HG02678 (cell line): ENCODE data around the gene TMEM198.

ENCODE experiments used
- ATAC-seq: cut with Tn5 transposase; IDR thresholded peaks from one replicate; pipeline ENCODE4 v1.9.1; 2021; ENCODE audit warnings: mild to moderate bottlenecking, moderate library complexity; ENCODE audit not compliant: unreplicated experiment

TMEM198 gene, protein sequence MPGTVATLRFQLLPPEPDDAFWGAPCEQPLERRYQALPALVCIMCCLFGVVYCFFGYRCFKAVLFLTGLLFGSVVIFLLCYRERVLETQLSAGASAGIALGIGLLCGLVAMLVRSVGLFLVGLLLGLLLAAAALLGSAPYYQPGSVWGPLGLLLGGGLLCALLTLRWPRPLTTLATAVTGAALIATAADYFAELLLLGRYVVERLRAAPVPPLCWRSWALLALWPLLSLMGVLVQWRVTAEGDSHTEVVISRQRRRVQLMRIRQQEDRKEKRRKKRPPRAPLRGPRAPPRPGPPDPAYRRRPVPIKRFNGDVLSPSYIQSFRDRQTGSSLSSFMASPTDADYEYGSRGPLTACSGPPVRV

DNA sequence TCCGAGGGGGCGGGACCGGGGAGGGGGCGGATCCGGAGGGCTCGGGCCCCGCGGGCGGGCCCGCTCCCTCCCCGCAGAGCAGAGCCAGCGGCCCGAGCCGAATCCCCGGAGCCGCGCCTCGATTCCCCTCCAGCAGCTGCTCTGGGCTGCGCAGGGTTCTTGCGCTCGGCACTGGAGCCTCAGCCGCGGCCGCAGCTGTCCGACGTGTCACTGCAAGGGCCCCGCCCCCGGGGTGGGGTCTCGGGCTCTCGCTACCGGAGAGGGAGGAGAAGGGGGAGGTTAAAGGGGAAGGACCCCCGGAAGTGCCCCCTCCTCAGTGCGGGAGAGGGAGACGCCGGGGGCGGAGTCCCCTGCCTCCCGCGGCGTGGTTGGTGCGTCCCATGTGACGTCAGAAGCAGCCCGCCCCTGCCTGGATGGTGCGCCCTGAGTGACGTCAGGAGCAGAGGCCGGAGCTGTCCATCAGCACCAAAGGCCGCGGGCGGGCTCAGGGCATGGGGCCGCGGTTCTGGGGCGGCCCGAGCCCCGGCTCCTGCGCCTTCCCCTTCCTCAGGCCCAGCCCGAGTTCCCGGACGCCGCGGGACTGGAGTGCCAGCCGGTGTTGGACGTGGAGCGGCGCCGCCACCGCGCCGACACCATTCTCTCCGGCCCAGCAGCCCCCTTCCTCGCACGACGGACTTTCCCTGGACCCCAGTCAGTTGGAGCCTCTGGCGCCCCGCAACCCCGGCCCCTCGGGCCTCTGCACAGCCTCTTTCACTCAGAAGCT is at the start of gene TMEM198, which contains the start of gene CHPF:
Gene TMEM198, plus strand, starts transcription at position 433 of the 763 bp plus-strand sequence. CDS start 700 bp downstream, outside the sequence.
Gene CHPF, minus strand, starts transcription at position 214 of the 763 bp plus-strand sequence. CDS start 271 bp downstream, outside the sequence.
- peak; percentile 75 for ATAC-seq

DNA sequence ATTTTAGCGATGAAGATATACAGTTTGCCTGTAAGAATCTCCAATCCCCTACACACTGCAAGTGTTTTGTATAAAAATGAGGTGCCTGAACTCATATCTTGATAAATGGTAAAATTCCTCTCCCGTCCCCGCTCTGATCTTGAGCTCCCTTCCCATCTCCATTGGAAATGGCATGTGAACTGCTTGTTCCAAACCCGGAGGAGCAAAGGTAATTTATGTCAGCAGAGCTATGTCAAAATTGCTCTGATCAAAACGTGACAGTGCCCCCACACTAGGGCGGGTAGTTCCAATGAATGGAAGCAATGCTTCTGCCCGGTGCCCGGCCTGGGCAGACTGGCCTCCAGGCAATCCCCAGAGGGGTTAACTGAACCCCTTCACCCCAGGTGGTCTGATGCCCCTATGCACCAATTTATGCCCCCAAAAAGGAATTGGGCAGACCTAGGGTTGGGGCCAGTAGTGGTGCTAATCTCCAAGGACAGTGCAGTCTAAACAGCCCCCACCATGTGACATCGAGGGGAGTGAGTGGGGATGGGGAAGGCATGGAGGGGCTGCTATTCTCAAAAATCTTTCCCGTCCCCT is 48.8 kb upstream of the TMEM198 start:
- ATAC-seq, result no peak

DNA sequence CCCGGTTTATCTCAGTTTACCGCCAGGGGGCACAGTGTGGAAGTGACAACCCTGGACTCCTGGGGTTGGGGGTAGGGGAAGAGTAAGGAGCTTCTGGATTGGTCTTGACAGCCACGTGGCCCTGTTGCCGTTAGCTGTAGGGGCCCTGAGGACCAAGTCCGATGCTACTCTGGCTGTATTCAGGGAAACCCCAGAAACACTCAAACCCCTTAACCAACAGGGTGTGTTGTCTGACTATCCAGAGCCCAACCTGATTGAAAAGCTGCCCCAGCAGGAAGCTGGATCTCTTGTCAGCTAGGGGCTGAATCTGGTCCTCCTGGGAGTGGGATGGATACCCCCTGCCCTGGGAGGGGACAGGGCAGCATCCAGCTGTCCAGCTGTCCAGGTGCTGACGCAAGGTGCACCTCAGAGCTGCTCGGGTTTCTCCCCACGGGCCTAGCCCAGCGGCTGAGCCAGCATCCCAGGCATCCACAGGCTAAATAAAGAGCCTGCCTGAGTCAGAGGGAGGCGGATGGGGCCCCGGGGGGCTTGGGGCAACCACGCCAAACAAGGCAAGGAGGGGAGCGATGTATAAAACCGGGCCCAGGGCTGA is 48.2 kb upstream of the TMEM198 start:
- peak; percentile 17 for ATAC-seq

DNA sequence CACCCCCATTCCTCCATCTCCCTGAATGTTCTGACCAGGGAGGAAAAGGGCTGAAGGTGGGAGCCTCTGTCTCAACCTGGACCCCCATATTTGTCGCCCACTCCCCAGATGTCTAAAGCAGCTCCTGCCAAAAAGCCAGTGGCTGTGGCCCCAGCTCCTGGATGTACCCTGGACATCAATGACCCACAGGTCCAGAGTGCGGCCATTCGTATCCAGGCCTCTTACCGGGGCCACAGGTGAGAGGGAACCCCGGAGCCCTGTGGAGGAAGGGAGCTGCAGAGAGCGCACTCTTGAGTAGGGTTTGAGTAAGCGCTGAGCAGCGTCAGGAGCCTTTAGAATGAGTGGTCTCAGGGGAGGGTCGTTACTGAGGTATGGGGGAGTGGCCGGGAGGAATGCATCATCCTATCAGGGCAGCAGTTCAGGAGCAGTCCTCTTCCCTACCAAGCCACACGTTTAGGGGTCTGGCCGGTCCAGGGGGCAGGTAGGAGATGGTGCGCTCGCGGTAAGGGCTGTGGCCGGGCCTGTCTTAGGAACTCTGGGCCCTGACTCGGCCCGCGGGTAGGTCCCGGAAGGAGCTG is 47.5 kb upstream of the TMEM198 start:
- ATAC-seq, result no peak

DNA sequence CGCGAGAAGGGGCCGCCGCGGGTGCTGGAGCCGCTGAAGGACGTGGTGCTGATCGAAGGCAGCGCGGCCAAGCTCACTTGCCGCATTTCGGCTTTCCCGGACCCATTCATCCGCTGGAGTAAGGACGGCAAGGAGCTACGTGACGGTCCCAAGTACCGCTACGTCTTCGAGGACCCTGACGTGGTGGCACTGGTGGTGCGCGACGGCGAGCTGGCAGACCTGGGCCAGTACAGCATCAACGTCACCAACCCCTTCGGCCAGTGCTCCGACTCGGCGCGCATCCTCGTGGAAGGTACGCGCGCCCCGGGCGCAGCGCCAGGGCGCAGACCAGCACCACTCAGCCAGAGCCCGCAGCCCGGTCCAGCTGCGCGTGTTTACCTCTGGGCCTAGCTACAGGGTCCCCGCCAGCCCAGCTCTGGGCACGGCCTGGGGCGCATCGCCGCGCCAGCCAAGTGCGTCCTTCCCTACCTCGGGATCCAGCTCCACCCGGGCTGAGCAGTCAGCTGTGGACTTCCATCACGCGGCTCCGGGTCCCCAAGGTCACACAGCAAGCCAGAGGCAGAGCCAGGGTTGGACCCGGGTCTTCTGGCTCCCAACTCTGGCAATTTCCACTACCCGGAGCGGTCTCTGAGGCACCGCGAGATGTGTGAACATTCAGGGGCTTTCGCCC is 46.9 kb upstream of the TMEM198 start:
- ATAC-seq, result no peak

DNA sequence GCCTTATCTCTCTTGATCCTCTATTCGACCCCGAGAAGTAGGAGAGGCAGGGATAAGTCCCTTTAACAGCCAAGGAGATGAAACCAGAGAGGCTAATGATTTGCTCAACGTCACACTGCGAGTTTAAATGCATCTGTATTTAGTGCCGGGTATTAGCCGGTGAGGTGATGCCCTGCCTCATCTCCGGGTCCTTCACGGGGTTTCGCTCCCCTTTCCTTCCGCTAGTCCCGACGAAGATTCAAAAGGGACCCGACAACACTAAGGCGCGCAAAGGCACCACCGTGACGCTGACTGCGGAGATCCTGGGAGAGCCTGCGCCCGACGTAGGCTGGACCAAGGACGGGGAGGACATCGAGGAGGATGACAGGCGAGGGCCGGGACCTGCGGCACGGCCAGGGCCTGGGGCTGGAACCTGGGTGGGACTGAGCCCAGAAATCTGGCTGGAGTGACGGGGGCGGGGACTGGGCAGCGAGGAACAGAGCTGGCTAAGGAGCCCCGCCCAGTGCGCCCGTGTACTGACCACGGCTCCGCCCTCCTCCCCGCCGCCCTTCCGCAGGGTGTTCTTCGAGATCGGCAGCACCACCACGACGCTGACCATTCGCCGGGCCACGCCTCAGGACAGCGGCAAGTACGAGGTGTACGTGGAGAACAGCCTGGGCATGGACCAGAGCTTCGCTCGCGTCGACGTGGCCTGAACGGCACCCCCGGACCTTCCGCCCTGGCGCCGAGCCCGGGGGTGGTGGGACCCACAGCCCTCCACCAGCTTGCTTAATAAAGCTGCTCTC is 46.1 kb upstream of the TMEM198 start:
- ATAC-seq, result peak; percentile 21

DNA sequence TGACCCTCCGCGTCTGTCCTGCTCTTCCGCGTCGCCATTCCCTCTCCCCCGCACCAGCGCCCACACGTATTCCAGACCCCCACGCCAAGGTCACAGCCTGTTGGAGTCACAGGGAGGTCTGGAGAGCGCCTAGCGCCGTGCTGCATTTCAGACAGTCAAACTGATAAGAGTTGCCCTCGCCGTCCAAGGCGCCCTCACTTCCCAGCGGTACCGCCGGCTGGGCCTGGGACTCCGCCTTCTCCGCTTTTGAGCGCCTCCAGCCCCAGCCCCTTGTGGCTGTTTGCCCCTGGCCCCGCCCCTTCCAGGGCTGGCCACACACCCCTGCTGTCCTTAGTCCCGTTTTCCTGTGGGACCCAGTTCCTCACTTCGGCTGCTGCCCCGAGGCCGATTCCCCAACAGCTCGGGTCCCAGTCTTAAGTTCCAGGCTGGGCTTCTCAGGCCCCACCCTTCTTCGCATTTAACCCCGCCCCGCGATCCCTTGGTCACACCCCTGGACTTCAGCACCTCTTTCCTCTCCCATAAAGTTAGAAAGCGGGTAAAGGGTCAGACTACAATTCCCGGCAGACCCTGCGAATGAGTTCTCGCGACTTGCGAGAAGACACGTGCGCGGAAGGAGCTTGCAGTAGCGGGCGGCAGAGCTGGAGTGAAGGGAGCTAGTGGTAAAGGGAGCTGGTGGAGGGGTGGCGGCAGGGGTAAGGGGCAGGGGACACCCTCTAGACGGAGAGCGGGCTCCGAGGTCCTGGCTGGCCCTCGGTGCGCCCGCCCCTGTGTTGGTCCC is 45.4 kb upstream of the TMEM198 start, which contains the start of gene GMPPA:
Gene GMPPA, plus strand, starts transcription at position 612 of the 778 bp plus-strand sequence. CDS start 1,085 bp downstream, outside the sequence.
- ATAC-seq, result peak; percentile 96

DNA sequence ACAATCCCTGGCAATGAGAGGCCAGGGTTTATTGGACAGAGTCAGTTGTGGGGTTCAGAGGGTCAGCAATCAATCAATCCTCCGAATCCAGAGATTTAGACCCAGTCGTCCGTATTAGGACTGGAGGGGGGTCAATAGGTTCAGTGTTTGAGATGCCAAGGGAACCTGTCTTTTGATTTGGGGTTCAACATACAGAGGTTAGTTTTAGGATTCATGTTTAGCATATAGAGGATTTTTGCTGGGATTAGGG is 44.8 kb upstream of the TMEM198 start:
- no peak for ATAC-seq

DNA sequence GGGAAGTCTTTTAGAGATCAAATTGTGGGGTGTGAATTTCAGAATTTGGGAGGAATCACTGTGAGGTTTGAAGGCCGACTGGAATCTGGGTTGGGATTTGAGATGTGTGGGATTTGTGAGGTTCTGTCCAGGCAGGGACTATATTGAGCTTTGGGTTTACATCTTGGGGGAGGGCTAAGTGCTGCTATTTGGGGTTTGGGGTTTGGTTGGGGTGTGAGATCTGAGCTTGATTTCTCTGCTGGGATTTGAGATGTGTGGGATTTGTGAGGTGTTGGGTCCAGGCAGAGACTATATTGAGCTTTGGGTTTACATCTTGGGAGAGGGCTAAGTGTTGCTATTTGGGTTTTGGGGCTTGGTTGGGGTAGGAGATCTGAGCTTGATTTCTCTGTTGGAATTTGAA is 44.3 kb upstream of the TMEM198 start:
- ATAC-seq, result no peak

DNA sequence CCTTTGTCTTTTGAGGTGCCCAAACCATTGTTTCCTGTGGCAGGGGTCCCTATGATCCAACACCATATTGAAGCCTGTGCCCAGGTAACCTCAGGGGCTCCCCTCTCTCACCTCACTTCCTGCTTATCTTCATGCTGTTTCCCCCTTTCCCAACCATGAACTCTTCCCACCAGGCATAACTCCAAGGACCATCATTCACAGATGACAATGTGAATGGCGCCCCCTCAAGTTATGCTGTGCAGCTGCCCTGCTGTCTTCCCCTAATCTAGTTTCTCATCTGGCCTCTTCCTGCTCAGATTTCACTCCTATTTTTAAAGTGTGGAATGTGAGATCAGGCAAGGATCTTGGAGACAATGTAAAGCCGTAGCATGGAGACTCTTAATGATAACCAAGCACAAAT is 43.7 kb upstream of the TMEM198 start:
- ATAC-seq, result no peak

DNA sequence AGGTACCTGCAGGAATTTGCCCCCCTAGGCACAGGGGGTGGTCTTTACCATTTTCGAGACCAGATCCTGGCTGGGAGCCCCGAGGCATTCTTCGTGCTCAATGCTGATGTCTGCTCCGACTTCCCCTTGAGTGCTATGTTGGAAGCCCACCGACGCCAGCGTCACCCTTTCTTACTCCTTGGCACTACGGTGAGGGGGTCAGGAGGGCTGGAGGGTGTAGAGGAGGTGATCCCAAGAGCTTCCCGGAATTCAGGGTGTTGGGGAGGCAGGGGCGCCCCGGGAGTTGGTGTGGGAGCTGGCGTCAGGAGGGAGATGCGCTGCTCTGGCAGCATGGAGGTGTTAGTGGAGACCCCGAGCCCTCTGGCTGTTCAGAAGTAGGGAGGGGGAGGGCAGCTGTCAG is 42.0 kb upstream of the TMEM198 start:
- ATAC-seq, result no peak

DNA sequence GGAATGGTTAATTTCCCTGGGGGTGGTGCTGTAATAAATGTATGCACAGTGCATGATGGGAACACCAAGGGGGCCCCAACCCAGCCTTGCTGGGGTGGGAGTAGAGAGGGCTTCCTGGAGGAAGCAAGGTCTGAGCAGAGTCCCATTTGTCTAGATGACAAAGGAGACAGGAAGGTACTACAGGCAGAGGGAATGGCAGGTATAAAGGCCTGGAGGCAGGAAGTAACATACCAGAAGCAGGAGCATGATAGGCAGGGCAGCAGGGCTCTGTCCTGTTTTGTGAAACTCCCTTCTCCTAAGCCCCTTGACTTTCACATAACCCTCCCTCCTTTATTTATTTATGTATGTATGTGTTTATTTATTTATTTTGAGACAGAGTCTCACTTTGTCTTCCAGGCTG is 41.2 kb upstream of the TMEM198 start:
- ATAC-seq, result no peak

DNA sequence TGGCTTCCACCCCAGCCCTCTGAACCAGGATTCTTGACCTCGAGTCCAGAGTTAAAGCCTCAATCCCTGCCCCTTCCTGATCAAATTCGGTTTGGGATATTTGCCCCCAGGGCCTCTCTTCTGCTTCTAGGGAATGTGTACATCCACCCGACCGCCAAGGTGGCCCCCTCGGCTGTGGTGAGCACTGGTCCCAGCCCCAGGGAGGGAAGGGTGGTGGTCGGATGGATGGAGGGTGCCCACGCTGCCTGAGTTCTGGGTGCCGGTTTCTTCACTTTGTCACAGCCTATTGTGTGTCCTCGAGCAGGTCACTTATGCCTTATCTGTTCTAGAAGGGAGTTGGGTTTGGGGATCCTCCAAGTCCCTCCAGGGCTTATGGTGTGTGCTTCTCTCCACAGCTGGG is 38.2 kb upstream of the TMEM198 start:
- no peak for ATAC-seq

DNA sequence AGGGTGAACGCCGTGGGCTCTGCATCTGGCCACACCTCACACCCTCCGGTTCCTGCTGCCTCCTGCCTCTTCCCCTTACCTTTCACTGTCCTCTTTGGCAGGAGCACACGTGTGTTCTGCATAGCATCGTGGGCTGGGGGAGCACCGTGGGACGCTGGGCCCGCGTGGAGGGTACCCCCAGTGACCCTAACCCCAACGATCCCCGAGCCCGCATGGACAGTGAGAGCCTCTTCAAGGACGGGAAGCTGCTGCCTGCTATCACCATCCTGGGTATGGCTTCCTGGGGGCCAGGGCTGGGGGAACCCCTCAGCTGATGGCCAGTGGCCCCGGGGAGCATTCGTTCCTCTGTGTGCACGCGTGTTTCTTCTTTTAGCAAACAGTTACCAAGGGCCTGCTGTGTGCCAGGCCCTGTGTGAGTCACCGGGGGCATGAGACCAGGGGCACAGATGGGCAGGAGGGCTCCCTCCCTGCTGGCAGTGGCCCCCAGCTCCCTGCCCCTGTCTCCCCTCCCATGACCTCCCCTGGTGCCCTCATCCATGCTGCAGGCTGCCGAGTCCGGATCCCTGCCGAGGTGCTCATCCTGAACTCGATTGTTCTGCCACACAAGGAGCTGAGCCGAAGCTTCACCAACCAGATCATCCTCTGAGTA is 37.6 kb upstream of the TMEM198 start:
- ATAC-seq, result no peak

DNA sequence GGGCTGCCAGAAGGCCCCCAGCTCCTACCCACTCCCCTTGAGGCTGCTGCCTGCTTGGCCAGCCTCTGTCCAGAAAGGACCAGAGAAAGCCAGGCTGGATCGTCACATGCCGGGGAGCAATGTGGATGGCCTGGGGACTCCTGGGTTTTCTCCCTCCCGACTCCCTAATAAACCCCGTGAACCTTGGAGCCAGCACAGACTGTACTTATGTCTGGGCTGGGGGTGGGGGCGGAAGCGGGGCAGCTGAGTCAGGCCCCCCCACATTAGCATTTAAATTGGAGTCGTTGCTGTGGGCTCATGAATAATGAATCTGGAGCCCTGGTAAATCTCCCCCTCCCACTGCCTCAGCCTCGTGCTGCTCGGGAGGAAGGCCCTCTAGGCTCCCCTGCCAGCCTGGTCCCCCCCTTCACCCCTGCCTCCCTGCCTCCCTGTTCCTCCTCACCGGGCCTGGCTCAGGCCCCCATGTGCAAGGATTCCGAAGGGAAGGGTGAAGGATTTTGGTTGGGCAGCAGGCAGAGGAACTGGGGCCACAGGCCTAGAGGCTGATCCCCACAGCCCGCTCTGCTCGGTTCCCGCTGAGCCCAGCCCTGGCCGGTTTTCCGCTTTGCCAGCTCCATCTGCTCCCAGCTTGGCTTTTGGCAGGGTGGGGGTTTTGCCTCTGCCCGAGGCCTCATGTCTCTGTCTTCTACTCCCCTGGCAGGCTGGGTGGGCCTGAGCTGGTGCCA is 36.9 kb upstream of the TMEM198 start:
- ATAC-seq, result no peak

DNA sequence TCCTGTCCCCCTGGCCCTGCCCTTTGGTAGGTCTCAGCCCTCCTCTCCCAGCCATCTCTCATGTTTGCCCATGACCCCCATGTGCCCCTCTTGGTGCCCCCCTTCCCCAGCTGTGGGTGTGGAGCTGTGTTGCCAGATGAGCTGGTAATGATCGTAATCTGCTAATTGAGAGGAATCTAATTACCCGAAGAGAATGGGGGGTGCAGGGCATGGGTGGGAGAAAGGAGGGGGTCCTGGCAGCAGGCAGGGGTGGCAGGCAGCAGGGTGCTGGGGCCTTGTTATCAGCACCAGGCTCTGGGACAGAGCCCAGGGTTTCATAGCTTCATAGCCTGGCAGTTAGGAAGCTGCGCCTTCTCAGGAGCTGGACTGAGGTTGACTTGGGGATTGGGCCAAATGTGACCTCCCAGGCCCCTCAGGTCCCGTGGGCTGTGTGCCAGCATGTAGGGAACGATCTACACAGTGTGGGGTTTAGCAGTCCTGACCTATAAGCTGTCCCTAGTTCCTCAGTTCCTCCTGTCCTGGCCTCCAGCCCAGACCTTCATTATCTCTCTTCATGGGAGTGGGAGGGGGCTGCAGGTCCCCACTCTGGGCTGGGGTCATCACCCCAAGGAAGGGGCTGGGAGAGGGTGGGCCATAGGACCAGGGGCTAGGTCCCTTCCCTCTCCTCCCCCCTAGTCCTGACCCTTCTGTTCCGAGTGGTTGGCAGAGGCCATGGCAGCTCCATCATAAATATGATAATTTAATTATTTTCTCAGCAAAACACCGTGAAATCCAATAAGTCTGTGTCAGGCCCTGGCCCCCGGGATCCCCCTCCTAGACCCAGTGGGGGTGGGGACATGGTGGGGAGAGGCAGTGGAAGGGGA is 36.0 kb upstream of the TMEM198 start:
- ATAC-seq, result no peak

DNA sequence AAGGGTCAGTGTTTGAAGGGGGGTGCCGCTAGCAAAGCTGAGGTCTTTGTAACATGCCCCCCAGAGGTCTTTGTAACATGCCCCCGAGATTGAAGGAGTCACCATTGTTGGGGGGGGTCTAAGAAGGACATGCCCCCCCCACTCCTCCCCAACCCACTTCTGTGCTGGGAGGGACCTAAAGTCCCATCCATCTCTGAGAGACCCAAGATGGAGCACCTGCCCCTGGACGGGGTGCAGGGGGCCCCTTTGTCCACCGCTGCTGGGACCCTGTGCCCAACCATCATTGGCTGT is 35.4 kb upstream of the TMEM198 start:
- no peak for ATAC-seq
